Esophagus squamous epithelium (tissue), 4 donors: Measurements from ENCODE around the gene PPM1G.

Experiments used
- CTCF ChIP-seq, 6 experiments: fragments of 450-650 bp in 4 of 6; fragments of 200-600 bp in 2 of 6; sonication (generic) in 2 of 6; IDR thresholded peaks; one replicate each; pipeline ENCODE4 v1.5.1; 2016 to 2019; ENCODE audit warnings: antibody characterized with exemption in 6 of 6, mild to moderate bottlenecking in 4 of 6, moderate library complexity in 4 of 6
- POLR2A ChIP-seq, 4 donors: fragments of 450-650 bp; IDR thresholded peaks; one replicate each; pipeline ENCODE4 v1.6.1; 2017; ENCODE audit warnings: antibody characterized with exemption in 4 of 4, mild to moderate bottlenecking in 4 of 4, moderate library complexity in 3 of 4

GRCh38 chr2:27441226-27441926, 32.0 kb upstream of the PPM1G start:
- TF ChIP-seq CTCF (IDR thresholded peaks at IDR 0.05) (no peak), POLR2A (IDR thresholded peaks at IDR 0.05) (no peak)
